ENCODE measurements around the gene ZNF609.

DNA sequence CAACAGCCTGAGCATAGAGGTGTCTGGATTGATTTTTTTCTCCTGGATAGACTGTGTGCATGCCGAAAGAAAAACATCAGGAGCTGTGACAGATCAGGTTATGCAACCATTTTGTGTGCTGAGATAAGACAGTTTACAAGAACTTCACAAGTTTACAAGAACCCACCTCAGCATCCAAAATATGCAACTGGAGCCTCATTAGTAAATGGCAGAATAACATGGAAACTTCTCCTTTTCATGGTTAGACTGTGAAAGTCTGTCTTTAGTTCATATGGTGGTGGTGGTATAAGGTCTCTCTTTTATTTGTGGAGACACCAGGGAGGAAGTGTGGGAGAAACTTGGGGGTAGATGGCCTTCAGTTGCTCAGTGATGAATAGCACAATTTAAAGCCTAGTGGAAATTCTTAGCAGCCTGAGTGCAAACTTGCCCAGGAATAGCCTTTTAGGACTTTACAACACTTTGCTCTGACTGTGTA is 3.7 kb upstream of the ZNF609 start:
- TF ChIP-seq ZNF274 (IDR thresholded peaks at IDR 0.05; ENCODE audit: low read depth, low read length), result no peak
- no peak for TF ChIP-seq YY1 (IDR thresholded peaks at IDR 0.05; ENCODE audit: insufficient read depth, insufficient read length)
